H1 (cell line): ENCODE measurements around the gene UVSSA. TPM values are rescaled to one million over a fixed set of nuclear protein-coding genes. Genes with fewer than 3 reads are reported as not detected.

Experiments
- CHD1 ChIP-seq: IDR thresholded peaks from 2 replicates; pipeline ENCODE4 v1.6.1; 2012; ENCODE audit warnings: low read depth, low read length, improper control_type of control experiment
- CTBP2 ChIP-seq: IDR thresholded peaks from 2 replicates; pipeline ENCODE4 v1.7.0; 2011; ENCODE audit warnings: borderline replicate concordance, mild to moderate bottlenecking, moderate library complexity, mixed read lengths, low read length; ENCODE audit not compliant: insufficient read depth, insufficient read length
- EGR1 ChIP-seq: IDR thresholded peaks from 2 replicates; pipeline ENCODE4 v1.6.1; 2011; ENCODE audit warnings: low read depth, low read length, borderline replicate concordance
- GABPA ChIP-seq: IDR thresholded peaks from 2 replicates; pipeline ENCODE4 v1.6.1; 2011; ENCODE audit warnings: mild to moderate bottlenecking, low read length, moderate library complexity, borderline replicate concordance; ENCODE audit not compliant: insufficient read depth
- GTF2F1 ChIP-seq: IDR thresholded peaks from 2 replicates; pipeline ENCODE4 v1.6.1; 2012; ENCODE audit warnings: low read depth, low read length, improper control_type of control experiment, borderline replicate concordance
- HDAC6 ChIP-seq: IDR thresholded peaks from one replicate; pipeline ENCODE4 v1.7.1; 2012; ENCODE audit warnings: low read depth, mild to moderate bottlenecking, inconsistent platforms, low read length, moderate library complexity
- POLR2A ChIP-seq, 2 experiments: IDR thresholded peaks; 1 replicate in 1 of 2; 2 replicates in 1 of 2; pipeline ENCODE4 v1.6.1; 2011; ENCODE audit warnings: low read depth in 2 of 2, low read length in 2 of 2, mild to moderate bottlenecking in 2 of 2; ENCODE audit errors: control extremely low read depth in 1 of 2
- POU5F1 ChIP-seq: IDR thresholded peaks from 2 replicates; pipeline ENCODE4 v1.6.1; 2011; ENCODE audit warnings: low read depth, mild to moderate bottlenecking, low read length, moderate library complexity
- RBBP5 ChIP-seq: IDR thresholded peaks from 2 replicates; pipeline ENCODE4 v1.7.1; 2012; ENCODE audit warnings: low read depth, mild to moderate bottlenecking, inconsistent platforms, low read length, moderate library complexity, borderline replicate concordance
- RFX5 ChIP-seq: IDR thresholded peaks from 2 replicates; pipeline ENCODE4 v1.6.1; 2011; ENCODE audit warnings: low read depth, low read length, improper control_type of control experiment, borderline replicate concordance
- RNF2 ChIP-seq: fragments of 200-900, 300-1000 bp; sonication (generic); IDR thresholded peaks from 2 replicates; pipeline ENCODE4 v1.7.1; 2016; ENCODE audit warnings: borderline replicate concordance, low read depth, mild to moderate bottlenecking, antibody characterized with exemption, low read length; ENCODE audit not compliant: poor library complexity, severe bottlenecking; ENCODE audit errors: missing control alignments
- SIN3A ChIP-seq, 2 experiments: IDR thresholded peaks in 1 of 2; conservative IDR thresholded peaks in 1 of 2; 2 replicates each; pipeline ENCODE4 v1.6.1; 2011 to 2012; ENCODE audit warnings: low read length in 2 of 2, improper control_type of control experiment in 1 of 2, low read depth in 1 of 2, mild to moderate bottlenecking in 1 of 2
- SIRT6 ChIP-seq: IDR thresholded peaks from one replicate; pipeline ENCODE4 v1.7.1; 2012; ENCODE audit warnings: low read length, inconsistent platforms
- SRF ChIP-seq: IDR thresholded peaks from 2 replicates; pipeline ENCODE4 v1.6.1; 2011; ENCODE audit warnings: mild to moderate bottlenecking, low read depth, low read length, moderate library complexity
- SUZ12 ChIP-seq: fragments of 200-600 bp; sonication (generic); IDR thresholded peaks from 2 replicates; pipeline ENCODE4 v1.6.1; 2012; ENCODE audit warnings: mild to moderate bottlenecking, inconsistent platforms, low read length, moderate library complexity, mixed read lengths
- TAF1 ChIP-seq: IDR thresholded peaks from 2 replicates; pipeline ENCODE4 v1.6.1; 2011; ENCODE audit warnings: mild to moderate bottlenecking, low read depth, low read length
- TEAD4 ChIP-seq: IDR thresholded peaks from 2 replicates; pipeline ENCODE4 v1.6.1; 2012; ENCODE audit warnings: low read depth, low read length, inconsistent platforms, mixed read lengths
- YY1 ChIP-seq: IDR thresholded peaks from 2 replicates; pipeline ENCODE4 v1.6.1; 2011; ENCODE audit warnings: low read depth, mild to moderate bottlenecking, low read length
- ZNF274 ChIP-seq: IDR thresholded peaks from 2 replicates; pipeline ENCODE4 v1.7.0; 2012; ENCODE audit warnings: low read length, borderline replicate concordance; ENCODE audit errors: extremely low read depth
- polyA plus RNA-seq, 7 experiments: library from polyadenylated mRNA; depleted of rRNA in 3 of 7; stranded (reverse) in 5 of 7; unstranded in 2 of 7; fragments of >200 nt in 5 of 7; fragments of 200-250 nt in 2 of 7; gene quantifications; 1 replicate in 5 of 7; 2 replicates in 1 of 7; 4 replicates in 1 of 7; pipeline versions ENCODE4 v1.2.1 to v1.2.3, GENCODE V29; 2011 to 2013; ENCODE audit warnings: missing spikeins in 2 of 7, mixed read lengths in 2 of 7
- total RNA-seq: library from RNA; stranded (reverse); fragmentation: NEBNext Ultra II Directional; extraction: Animal tissue kit (Norgen Biotek cat#: 25700); gene quantifications from 2 replicates; pipeline ENCODE4 v1.2.1, GENCODE V29; 2021
- TF ChIP-seq, protein P1 (sequence below): IDR thresholded peaks from 2 replicates; pipeline ENCODE4 v1.6.1; 2012; ENCODE audit warnings: low read length, inconsistent platforms
- TF ChIP-seq, protein P2 (sequence below): IDR thresholded peaks from 2 replicates; pipeline ENCODE4 v1.6.1; 2011; ENCODE audit warnings: low read length, improper control_type of control experiment

The UVSSA gene
- total and polyA plus RNA-seq, 2 of the 8 experiments (the other 6 are each of a cell fraction or from before 2014, with no cell fraction given): 14.5 to 19.4 TPM

- no peak for TF ChIP-seq SIRT6
- TF ChIP-seq RFX5: peak; percentile 32; the same call in 1 of the 2 replicates
- no peak for TF ChIP-seq POLR2A (IDR thresholded peaks at IDR 0.05; ENCODE audit: control extremely low read depth in 1 of 2, low read depth in 2 of 2, low read length in 2 of 2)
- TF ChIP-seq SUZ12: no peak
- no peak for TF ChIP-seq GTF2F1
- TF ChIP-seq RBBP5: no peak
- TF ChIP-seq CTBP2: no peak
- TF ChIP-seq SIN3A (conservative IDR thresholded peaks at IDR 0.05 in 1 of 2, IDR thresholded peaks at IDR 0.05 in 1 of 2; ENCODE audit: low read depth in 1 of 2, low read length in 2 of 2): peak; percentile 100
- 0 out of 2 replicates have a peak, but pooled peaks have one; percentile 53 for TF ChIP-seq YY1
- peak; percentile 77; the same call in 1 of the 2 replicates for TF ChIP-seq EGR1
- TF ChIP-seq, protein P1, sequence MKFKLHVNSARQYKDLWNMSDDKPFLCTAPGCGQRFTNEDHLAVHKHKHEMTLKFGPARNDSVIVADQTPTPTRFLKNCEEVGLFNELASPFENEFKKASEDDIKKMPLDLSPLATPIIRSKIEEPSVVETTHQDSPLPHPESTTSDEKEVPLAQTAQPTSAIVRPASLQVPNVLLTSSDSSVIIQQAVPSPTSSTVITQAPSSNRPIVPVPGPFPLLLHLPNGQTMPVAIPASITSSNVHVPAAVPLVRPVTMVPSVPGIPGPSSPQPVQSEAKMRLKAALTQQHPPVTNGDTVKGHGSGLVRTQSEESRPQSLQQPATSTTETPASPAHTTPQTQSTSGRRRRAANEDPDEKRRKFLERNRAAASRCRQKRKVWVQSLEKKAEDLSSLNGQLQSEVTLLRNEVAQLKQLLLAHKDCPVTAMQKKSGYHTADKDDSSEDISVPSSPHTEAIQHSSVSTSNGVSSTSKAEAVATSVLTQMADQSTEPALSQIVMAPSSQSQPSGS: 0 out of 2 replicates have a peak, but pooled peaks have one; percentile 63
- TF ChIP-seq SRF: no peak
- no peak for TF ChIP-seq CHD1
- no peak for TF ChIP-seq TAF1
- TF ChIP-seq RNF2: no peak
- no peak for TF ChIP-seq POU5F1
- TF ChIP-seq ZNF274: no peak
- TF ChIP-seq TEAD4: no peak
- peak; percentile 82; the same call in 1 of the 2 replicates for TF ChIP-seq GABPA
- TF ChIP-seq, protein P2, sequence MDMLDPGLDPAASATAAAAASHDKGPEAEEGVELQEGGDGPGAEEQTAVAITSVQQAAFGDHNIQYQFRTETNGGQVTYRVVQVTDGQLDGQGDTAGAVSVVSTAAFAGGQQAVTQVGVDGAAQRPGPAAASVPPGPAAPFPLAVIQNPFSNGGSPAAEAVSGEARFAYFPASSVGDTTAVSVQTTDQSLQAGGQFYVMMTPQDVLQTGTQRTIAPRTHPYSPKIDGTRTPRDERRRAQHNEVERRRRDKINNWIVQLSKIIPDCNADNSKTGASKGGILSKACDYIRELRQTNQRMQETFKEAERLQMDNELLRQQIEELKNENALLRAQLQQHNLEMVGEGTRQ: no peak
- TF ChIP-seq HDAC6: no peak
Observed at GRCh38 chr4:1410491-1411325, 63.7 kb downstream of the UVSSA start (continued).
